Neural progenitor cell (in vitro differentiated cells): ENCODE data around the gene PSMC4.

Experiments used
- CTCF ChIP-seq: fragments of 200-600 bp; sonication (generic); IDR thresholded peaks from 2 replicates; pipeline ENCODE4 v1.5.1; 2017; ENCODE audit warnings: antibody characterized with exemption, mild to moderate bottlenecking
- EZH2 ChIP-seq: fragments of 200-600 bp; sonication (generic); IDR thresholded peaks from 2 replicates; pipeline ENCODE4 v1.6.1; 2017; ENCODE audit warnings: antibody characterized with exemption, mild to moderate bottlenecking, moderate library complexity
- EZH2phosphoT487 ChIP-seq: fragments of 200-600 bp; sonication (generic); IDR thresholded peaks from 2 replicates; pipeline ENCODE4 v1.6.1; 2017; ENCODE audit warnings: antibody characterized with exemption

GRCh38 chr19:39982883-39983282 lies 11.9 kb downstream of the PSMC4 start:
- TF ChIP-seq CTCF (no peak), EZH2 (no peak), EZH2phosphoT487 (no peak)
